Neural crest cell (in vitro differentiated cells): ENCODE data around the gene SAMD8. TPM values are rescaled to one million over a fixed set of nuclear protein-coding genes. Genes with fewer than 3 reads are reported as not detected.

Experiments
- DNase-seq: peaks from one replicate; pipeline ENCODE4 v3.0.0; 2021; ENCODE audit warnings: low read depth, mixed read lengths, low spot score
- H3K27ac Mint-ChIP-seq: one replicate; pipeline ENCODE4 v1.8.0; 2021; ENCODE audit warnings: mild to moderate bottlenecking, mixed read lengths; ENCODE audit not compliant: unreplicated experiment
- H3K27me3 Mint-ChIP-seq: 2 replicates; pipeline ENCODE4 v1.8.0; 2021; ENCODE audit warnings: low read depth, mild to moderate bottlenecking, mixed read lengths
- H3K36me3 Mint-ChIP-seq: 2 replicates; pipeline ENCODE4 v1.8.0; 2021; ENCODE audit warnings: low read depth, mild to moderate bottlenecking, mixed read lengths
- H3K4me1 Mint-ChIP-seq: 2 replicates; pipeline ENCODE4 v1.8.0; 2021; ENCODE audit warnings: mixed read lengths
- H3K4me3 Mint-ChIP-seq: one replicate; pipeline ENCODE4 v1.8.0; 2021; ENCODE audit warnings: mild to moderate bottlenecking, mixed read lengths
- H3K9me3 Mint-ChIP-seq: 2 replicates; pipeline ENCODE4 v1.8.0; 2021; ENCODE audit warnings: mixed read lengths
- total RNA-seq: library from RNA; stranded (reverse); gene quantifications from 2 replicates; pipeline ENCODE4 v1.2.1, GENCODE V29; 2021
- TF ChIP-seq, protein P1 (sequence below): fragments of 200-600 bp; sonication (generic); conservative IDR thresholded peaks from 2 replicates; pipeline ENCODE4 v1.5.0; 2021; ENCODE audit warnings: antibody characterized with exemption, mild to moderate bottlenecking

The SAMD8 gene
- total RNA-seq, 1 donor from 2014 or later: 18.7 TPM

DNA sequence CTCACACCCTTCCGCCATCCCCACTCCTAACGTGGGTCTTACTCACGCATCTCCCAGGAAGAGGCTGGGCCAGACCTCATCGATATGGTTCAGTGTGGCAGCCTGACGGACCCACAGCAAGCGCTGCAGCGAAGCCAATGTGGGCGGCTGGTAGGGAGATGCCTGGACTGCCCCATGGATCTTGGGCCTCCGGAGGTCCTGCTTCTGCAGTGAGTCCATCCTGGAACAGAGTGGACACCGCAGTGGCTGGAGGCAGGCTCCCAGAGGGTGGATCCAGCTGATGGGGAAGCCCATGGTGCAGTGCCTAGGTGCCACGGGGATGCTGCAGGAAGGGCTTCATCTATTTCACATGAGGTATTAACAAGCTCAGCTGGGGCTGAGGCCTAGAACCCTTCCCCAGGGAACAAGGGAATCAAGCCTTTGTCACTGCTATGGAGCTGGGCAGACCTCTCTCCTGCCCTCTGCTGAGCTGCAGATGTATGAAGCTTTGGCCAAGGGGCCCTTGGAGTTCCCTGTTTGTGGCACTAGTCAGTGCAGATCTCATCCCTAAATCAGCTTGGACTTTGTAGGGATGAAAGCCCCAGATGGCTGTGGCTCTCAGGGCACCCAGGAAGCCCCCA, 13.7 kb upstream of the SAMD8 start:
- Mint-ChIP-seq H3K27ac (no peak overlapping the region), H3K4me3 (no peak overlapping the region), H3K27me3 (no peaks in the 10 kb centered on the region), H3K36me3 (no peaks in the 10 kb centered on the region), H3K4me1 (no peaks in the 10 kb centered on the region), H3K9me3 (no peaks in the 10 kb centered on the region)
- TF ChIP-seq, protein P1, sequence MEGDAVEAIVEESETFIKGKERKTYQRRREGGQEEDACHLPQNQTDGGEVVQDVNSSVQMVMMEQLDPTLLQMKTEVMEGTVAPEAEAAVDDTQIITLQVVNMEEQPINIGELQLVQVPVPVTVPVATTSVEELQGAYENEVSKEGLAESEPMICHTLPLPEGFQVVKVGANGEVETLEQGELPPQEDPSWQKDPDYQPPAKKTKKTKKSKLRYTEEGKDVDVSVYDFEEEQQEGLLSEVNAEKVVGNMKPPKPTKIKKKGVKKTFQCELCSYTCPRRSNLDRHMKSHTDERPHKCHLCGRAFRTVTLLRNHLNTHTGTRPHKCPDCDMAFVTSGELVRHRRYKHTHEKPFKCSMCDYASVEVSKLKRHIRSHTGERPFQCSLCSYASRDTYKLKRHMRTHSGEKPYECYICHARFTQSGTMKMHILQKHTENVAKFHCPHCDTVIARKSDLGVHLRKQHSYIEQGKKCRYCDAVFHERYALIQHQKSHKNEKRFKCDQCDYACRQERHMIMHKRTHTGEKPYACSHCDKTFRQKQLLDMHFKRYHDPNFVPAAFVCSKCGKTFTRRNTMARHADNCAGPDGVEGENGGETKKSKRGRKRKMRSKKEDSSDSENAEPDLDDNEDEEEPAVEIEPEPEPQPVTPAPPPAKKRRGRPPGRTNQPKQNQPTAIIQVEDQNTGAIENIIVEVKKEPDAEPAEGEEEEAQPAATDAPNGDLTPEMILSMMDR: peak; percentile 28
- no peak for DNase-seq

DNA sequence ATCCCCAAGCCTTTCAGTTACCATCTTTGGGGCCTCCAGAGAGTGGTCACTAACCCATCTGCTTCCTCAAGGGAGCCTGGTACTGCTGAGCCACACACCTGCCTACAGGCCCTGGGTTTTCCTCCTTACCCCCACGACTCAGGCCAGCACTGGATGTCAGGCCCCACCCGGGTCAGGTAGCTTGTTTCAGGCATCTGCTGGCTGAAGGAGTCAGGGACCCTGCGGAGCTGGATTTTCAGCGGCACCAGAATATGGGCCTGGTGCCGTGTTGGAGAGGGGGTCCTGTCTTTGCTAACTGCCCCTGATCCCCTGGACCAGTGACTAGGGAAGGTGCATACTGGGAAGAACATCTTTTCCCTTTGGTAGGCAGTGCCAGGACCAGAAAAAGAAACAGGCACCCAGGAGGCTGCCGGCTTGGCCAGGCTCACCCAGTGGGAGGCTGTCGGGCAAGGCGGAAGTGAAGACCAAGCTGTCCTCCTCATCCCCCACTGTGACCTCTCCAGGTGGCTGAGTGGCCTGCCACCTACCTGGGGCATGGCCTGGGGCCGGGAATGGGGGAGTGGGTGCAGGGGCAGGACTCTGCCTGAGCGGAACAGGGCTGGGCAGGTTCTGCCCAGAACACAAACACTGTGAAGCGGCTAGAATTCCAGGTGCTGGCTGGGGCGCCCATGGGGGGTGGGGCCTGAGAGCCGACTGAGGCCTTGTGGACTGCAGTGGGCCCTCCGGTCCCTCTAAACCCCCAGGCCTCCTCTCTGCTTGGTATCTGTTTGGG, 12.4 kb upstream of the SAMD8 start:
- Mint-ChIP-seq H3K4me3 (no peak overlapping the region), H3K27ac (no peak overlapping the region), H3K4me1 (no peaks in the 10 kb centered on the region), H3K27me3 (no peaks in the 10 kb centered on the region), H3K9me3 (no peaks in the 10 kb centered on the region), H3K36me3 (no peaks in the 10 kb centered on the region)
- TF ChIP-seq, protein P1: no peak
- no peak for DNase-seq

DNA sequence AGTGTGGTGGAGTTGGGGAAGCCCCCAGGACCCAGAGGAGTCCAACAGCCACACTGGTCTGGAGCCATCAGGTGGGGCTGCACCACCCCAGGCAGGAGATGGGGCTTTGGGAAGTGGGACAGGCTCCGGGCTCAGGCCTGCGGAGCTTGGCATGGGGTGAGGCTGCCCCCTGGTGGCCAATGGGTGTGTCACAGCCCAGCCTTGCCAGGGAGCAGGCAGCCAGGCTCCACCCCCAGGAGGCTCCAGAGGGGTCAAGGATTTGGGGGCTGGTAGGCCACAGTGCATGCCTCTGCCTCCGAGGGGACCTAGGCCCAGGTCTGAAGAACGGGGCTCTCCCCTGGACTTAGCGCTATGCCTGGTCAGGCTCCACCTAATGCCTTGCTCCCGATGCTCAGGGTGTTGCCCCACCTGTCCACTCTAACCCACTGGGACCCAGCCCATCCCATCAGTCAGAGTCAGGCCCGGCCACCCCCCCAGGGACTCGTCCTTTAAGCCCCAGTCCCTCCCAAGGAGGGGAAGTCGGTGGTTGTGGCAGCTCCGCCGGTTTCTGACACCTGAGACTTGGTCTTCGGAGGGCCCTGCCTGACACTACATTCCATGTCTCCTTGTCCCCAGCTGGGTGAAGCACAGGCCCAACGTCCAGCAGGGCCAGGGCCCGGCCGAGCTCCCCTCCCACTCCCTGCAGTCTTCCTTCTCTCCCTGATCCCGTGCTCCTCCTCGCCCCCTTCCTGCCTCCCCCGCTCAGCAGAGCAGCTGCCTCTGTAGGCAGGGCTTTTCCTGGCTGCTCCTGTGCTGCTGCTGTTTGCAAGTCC, 11.3 kb upstream of the SAMD8 start:
- TF ChIP-seq, protein P1: peak; percentile 99
- H3K36me3 Mint-ChIP-seq: no peaks in the 10 kb centered on the region
- H3K4me3 Mint-ChIP-seq: no peak overlapping the region
- no peaks in the 10 kb centered on the region for H3K27me3 Mint-ChIP-seq
- DNase-seq: peak; percentile 89
- no peaks in the 10 kb centered on the region for H3K9me3 Mint-ChIP-seq
- H3K27ac Mint-ChIP-seq: no peak overlapping the region
- H3K4me1 Mint-ChIP-seq: no peaks in the 10 kb centered on the region

DNA sequence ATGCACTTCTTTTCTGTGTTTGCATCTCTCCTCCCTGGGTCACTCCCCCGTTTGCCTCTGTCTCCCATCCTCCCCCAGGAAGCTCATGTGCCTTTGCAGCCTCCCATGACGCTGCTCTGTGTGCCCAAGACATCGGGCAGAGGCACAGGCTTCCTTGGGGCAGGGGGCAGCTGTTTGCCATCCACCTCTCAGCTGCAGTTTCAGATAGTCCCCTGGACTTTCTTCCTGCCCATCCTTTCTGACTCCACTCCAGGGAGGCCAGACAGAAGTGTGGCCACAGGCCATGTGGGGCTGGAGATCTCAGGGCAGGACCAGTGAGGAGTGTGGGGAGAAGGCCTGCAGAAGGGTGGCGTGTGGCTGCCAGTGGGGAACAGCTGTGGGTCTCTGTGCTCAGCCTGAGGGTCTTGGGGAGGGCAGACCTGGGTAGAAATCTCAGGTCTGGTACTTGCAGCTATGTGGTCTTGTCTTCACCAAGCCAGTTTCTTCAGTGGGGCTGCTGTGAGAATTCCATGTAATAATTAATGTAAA, 10.6 kb upstream of the SAMD8 start:
- TF ChIP-seq, protein P1: no peak
- no peaks in the 10 kb centered on the region for H3K4me1 Mint-ChIP-seq
- no peak overlapping the region for H3K4me3 Mint-ChIP-seq
- DNase-seq: no peak
- H3K36me3 Mint-ChIP-seq: no peaks in the 10 kb centered on the region
- no peaks in the 10 kb centered on the region for H3K27me3 Mint-ChIP-seq
- no peaks in the 10 kb centered on the region for H3K9me3 Mint-ChIP-seq
- no peak overlapping the region for H3K27ac Mint-ChIP-seq

DNA sequence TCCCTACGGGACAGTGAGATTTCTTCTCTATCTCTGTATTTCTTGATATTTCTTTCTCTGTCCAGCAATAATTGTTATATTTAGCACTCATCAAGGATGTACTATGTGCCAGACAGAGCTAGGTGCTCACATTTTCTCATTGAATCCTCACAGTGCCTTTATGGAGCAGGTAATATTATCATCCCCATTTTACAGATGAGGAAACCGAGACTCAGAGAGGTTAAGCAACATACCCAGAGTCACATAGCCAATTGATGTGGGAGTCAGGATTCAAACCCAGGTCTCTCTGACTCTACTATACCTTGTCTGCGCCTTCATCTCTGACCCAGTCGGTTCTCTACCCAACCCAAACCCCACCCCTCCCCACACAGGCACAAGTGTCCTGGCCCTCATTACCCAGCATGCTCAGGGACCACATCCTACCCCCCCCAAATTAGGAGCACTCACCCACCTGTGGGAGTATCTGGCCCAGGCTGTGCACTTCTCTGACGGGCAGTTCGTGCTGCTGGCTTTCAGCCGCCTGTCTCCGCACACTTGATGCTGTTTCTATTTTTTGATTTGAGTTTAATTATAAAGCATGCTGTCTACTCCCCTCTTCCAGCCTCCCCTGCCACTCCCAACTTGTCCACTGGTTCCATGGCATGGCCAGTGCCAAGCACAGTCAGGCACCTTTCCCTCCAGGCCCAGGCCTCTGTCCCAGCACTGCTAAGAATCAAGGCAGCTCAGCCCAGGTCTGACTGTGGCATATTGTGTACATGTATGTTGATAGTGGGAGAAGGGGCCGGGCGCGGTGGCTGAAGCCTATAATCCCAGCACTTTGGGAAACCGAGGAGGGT, 9.8 kb upstream of the SAMD8 start:
- Mint-ChIP-seq H3K4me3 (no peak overlapping the region), H3K27ac (no peak overlapping the region), H3K27me3 (no peaks in the 10 kb centered on the region), H3K4me1 (peaks cover 6% of the 10 kb centered on the region), H3K36me3 (no peaks in the 10 kb centered on the region), H3K9me3 (no peaks in the 10 kb centered on the region)
- no peak for DNase-seq
- TF ChIP-seq, protein P1: no peak
